GM21367 (cell line): ENCODE measurements around the gene ATG9B.
"Not testable (repeated sequence)": the region's sequence is repeated elsewhere in the genome, so short reads cannot be mapped to it uniquely, and the experiment has no call there.

Experiments
- ATAC-seq: cut with Tn5 transposase; IDR thresholded peaks from one replicate; pipeline ENCODE4 v1.9.1; 2021; ENCODE audit not compliant: unreplicated experiment

Gene ATG9B

GRCh38 chr7:151017953-151018420, 6.3 kb downstream of the ATG9B start:
- no peak for ATAC-seq

GRCh38 chr7:151017370-151017952, 6.8 kb downstream of the ATG9B start:
- ATAC-seq, result no peak

DNA sequence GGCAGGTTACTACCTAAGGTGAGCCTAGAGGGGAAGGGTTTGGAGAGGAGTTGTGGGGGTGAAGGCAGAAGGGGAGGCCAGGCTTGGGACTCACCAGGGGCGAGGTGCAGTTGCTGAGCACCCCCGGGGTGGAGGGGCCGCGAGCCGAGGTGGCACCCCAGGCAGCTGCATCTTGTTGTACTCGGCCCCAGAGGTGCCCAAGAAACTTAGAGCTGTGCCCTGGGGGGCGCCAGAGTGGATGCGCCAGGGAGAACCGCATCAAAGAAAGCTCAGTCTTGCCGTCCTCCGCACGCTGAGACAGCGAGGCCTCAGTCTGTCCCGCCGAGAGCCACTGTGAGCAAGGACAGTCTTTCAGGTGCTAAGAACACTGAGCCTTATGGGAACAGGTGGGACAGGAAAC, 7.4 kb downstream of the ATG9B start:
- no peak for ATAC-seq

DNA sequence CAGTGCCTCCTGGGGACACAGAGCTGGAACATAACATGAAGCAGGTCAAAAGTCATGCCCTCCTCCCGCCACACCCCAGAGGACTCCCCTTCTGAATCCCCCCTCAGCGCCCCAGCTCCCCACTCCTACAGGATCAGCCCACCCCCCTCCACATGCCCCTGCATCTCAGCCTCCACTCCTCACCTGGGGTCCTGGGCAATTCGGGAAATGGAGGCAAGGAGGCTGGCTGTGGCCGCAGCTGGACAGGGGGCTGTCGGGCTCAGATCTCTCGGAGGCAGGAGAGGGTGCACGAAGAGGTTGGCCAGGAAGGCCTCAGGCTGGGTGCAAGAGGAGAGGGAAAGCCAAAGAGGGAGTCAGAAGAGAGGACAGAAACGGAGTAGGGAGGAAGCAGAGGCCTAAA, 7.8 kb downstream of the ATG9B start:
- ATAC-seq, result no peak

- no peak for ATAC-seq
These were observed 8.3 kb downstream of the ATG9B start for GRCh38 chr7:151015967-151016366.

DNA sequence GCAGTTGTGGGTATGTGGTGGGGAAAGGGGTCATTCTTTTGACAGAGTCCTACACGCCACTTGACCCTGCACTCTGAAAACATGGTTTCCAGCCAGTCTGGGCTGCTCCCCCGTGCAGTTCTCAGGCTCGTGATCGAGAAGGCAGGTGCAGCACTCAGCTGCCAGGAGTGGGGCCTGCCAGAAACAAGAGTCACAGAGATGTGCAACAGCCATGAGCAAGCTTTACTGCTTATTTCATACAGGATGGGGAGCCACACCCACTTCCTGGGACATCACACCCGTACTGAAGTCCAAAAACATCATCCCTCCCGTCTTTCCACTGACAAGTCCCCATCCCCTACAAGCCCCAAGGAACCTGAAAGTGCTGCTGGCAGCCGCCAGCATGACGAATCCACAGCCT, 9.3 kb downstream of the ATG9B start:
- ATAC-seq, result no peak

GRCh38 chr7:151013733-151014497, 10.4 kb downstream of the ATG9B start:
- ATAC-seq, result peak; percentile 56

GRCh38 chr7:151013356-151013732, 10.9 kb downstream of the ATG9B start:
- ATAC-seq, result no peak

DNA sequence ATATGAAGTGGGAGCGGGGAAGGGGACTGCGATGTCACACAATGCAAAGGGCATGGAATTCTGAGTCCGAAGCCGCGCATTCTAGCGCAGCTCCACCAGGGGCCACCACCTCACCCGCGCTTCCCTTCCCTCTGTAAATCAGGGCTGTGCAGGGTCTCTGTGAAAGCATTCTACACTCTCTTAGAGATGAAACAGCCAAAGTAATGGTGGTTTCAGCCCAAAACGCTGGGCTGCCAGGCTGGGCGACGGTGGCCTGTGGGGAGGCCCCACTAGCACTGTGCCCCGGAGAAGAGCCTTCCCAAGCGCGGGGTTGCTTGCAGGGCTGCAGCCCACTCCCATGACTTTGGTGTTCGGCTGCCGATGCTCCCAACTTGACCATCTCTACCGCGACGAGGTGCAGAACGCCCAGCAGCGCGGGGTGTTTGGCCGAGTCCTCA, 11.4 kb downstream of the ATG9B start:
- ATAC-seq, result no peak

DNA sequence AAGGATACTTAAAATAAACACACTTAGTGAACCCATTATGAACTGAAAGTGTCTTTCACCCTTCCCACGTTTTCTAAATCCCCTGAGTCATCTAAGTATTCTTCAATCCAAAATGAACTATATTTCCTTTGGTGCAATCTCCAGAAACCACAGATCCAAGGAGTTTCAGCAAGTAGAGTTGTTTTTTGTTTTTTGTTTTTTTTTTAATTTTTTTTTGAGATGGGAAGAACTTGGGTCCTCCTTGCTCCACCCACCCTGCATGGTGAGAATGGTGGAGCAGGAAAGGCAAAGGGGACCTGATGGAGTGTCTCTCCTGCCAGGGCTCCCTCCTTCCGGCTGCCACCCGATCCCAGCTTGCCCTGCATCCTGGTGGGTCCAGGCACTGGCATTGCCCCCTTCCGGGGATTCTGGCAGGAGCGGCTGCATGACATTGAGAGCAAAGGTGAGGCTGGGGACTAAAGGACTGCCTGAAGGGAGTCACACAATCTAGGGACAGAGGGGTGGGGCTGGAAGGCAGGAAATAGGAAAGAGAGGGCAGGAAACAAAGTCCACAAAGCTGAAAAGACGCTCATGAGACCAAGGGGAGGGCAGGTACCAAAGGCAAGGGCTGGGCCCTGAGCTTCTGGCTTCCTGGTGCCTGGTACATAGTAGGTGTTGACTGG, 12.1 kb downstream of the ATG9B start:
- ATAC-seq, result no peak

GRCh38 chr7:151011616-151012015, 12.7 kb downstream of the ATG9B start:
- ATAC-seq, result not testable (repeated sequence)

DNA sequence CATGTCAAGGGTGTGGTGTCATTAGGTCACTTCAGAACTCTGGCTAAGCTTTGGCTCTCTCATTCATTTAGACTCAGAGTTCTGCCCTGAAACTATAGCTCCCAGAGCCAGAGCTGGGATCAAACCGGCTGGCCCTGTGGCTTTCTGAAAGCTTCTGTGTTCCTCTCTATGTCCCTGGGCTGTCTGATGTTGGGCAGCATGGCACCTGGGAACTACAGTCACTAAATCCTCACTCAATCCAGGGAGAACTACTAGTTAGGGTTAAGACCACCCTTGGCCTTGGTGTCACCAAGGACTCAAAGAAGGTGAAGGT, 13.2 kb downstream of the ATG9B start:
- no peak for ATAC-seq

DNA sequence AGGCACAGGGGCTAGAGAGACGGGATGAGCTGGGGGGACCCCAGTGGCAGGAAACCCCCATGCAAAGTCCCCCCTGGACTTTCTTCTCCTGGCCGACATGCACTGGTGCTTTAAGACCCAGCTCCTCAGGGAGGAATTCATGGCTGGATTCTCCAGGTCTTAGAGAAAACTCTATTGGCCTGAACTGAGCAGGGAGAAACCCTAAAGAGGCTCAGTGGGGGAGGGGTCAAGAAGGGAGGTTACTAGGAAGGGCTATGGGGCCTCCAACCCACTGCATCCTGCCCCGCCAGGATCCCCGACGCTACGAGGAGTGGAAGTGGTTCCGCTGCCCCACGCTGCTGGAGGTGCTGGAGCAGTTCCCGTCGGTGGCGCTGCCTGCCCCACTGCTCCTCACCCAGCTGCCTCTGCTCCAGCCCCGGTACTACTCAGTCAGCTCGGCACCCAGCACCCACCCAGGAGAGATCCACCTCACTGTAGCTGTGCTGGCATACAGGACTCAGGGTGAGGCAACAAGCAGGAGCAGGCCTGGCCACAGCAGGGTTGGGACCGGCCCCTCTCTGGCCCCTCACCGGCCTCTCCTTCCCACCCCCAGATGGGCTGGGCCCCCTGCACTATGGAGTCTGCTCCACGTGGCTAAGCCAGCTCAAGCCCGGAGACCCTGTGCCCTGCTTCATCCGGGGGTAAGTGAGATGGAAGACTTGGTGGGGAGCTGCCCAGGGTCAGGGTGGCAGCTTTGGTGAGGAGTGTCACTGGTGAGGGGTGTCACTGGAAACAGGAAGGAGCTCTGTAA, 13.8 kb downstream of the ATG9B start:
- no peak for ATAC-seq

GRCh38 chr7:151010037-151010306, 14.3 kb downstream of the ATG9B start:
- no peak for ATAC-seq

GRCh38 chr7:151009327-151010036, 14.8 kb downstream of the ATG9B start:
- no peak for ATAC-seq

- ATAC-seq, result peak; percentile 67
These were observed 15.6 kb downstream of the ATG9B start for GRCh38 chr7:151008511-151009323.

- ATAC-seq, result no peak
These were observed 16.2 kb downstream of the ATG9B start for GRCh38 chr7:151008143-151008510.

- ATAC-seq, result no peak
These were observed 16.8 kb downstream of the ATG9B start for GRCh38 chr7:151007469-151007898.

GRCh38 chr7:151006590-151007300, 17.5 kb downstream of the ATG9B start:
- ATAC-seq, result no peak

GRCh38 chr7:151005566-151005965, 18.7 kb downstream of the ATG9B start:
- no peak for ATAC-seq
